Neural cell (in vitro differentiated cells): Measurements from ENCODE around the gene CMBL. TPM values are rescaled to one million over a fixed set of nuclear protein-coding genes. Genes with fewer than 3 reads are reported as not detected.

ENCODE experiments used
- H2AFZ ChIP-seq: fragments of 200-600, 300-800 bp; sonication (generic), shearing (Covaris generic); 2 replicates; pipeline ENCODE4 v1.6.0; 2014; ENCODE audit warnings: low read depth, mild to moderate bottlenecking, antibody characterized with exemption, low read length, moderate library complexity
- H3F3A ChIP-seq: fragments of 200-600 bp; shearing (Covaris generic); 2 replicates; pipeline ENCODE4 v1.6.1; 2016; ENCODE audit warnings: mild to moderate bottlenecking, moderate library complexity, mixed read lengths, antibody characterized with exemption, low read length; ENCODE audit not compliant: insufficient read depth, poor library complexity, severe bottlenecking
- H3K27ac ChIP-seq: fragments of 200-600, 300-800 bp; sonication (generic), shearing (Covaris generic); 2 replicates; pipeline ENCODE4 v1.5.1; 2014; ENCODE audit warnings: mild to moderate bottlenecking, low read length, moderate library complexity
- H3K27me3 ChIP-seq: fragments of 300-800, 200-600 bp; sonication (generic), shearing (Covaris generic); 2 replicates; pipeline ENCODE4 v1.6.0; 2014; ENCODE audit warnings: mild to moderate bottlenecking, low read depth, low read length, moderate library complexity; ENCODE audit not compliant: insufficient read depth
- H3K36me3 ChIP-seq: fragments of 300-800, 200-600 bp; sonication (generic), shearing (Covaris generic); 2 replicates; pipeline ENCODE4 v1.5.1; 2014; ENCODE audit warnings: mild to moderate bottlenecking, antibody characterized with exemption, low read length, moderate library complexity; ENCODE audit not compliant: insufficient read depth
- H3K4me2 ChIP-seq: fragments of 300-800, 200-600 bp; sonication (generic), shearing (Covaris generic); 2 replicates; pipeline ENCODE4 v1.6.0; 2014; ENCODE audit warnings: mild to moderate bottlenecking, low read length
- H3K4me3 ChIP-seq: fragments of 300-800, 200-600 bp; sonication (generic), shearing (Covaris generic); 2 replicates; pipeline ENCODE4 v1.5.1; 2014; ENCODE audit warnings: mild to moderate bottlenecking, low read length, moderate library complexity
- H3K79me2 ChIP-seq: fragments of 200-600 bp; shearing (Covaris generic); replicated peaks from 2 replicates; pipeline ENCODE4 v1.6.0; 2014; ENCODE audit warnings: mild to moderate bottlenecking, low read length, moderate library complexity; ENCODE audit not compliant: insufficient read depth
- H3K9ac ChIP-seq: fragments of 300-800, 200-600 bp; sonication (generic), shearing (Covaris generic); 2 replicates; pipeline ENCODE4 v1.6.1; 2016; ENCODE audit warnings: mild to moderate bottlenecking, low read length, mixed read lengths
- H3K9me2 ChIP-seq: fragments of 200-600 bp; shearing (Covaris generic); 2 replicates; pipeline ENCODE4 v1.6.1; 2016; ENCODE audit warnings: mild to moderate bottlenecking, low read length, mixed read lengths; ENCODE audit not compliant: insufficient read depth
- H3K9me3 ChIP-seq: fragments of 200-600, 300-800 bp; sonication (generic), shearing (Covaris generic); 2 replicates; pipeline ENCODE4 v1.6.1; 2016; ENCODE audit warnings: mild to moderate bottlenecking, mixed run types, low read length, moderate library complexity, mixed read lengths
- H4K20me1 ChIP-seq: fragments of 200-600 bp; shearing (Covaris generic); 2 replicates; pipeline ENCODE4 v1.6.1; 2016; ENCODE audit warnings: mild to moderate bottlenecking, mixed run types; ENCODE audit not compliant: insufficient read depth
- CTCF ChIP-seq: fragments of 450-650 bp; IDR thresholded peaks from 2 replicates; pipeline ENCODE4 v1.5.1; 2014; ENCODE audit warnings: antibody characterized with exemption, mild to moderate bottlenecking, moderate library complexity; ENCODE audit not compliant: poor library complexity, severe bottlenecking
- EP300 ChIP-seq: fragments of 450-650 bp; conservative IDR thresholded peaks from 2 replicates; pipeline ENCODE4 v1.6.1; 2014; ENCODE audit warnings: antibody characterized with exemption, mild to moderate bottlenecking, moderate library complexity; ENCODE audit not compliant: poor library complexity, severe bottlenecking
- EZH2 ChIP-seq: fragments of 200-600, 300-800 bp; shearing (Covaris generic), sonication (generic); IDR thresholded peaks from 2 replicates; pipeline ENCODE4 v1.6.1; 2014; ENCODE audit warnings: antibody characterized with exemption, low read length, borderline replicate concordance, mild to moderate bottlenecking; ENCODE audit not compliant: insufficient read depth, poor library complexity, severe bottlenecking
- MXI1 ChIP-seq: fragments of 450-650 bp; conservative IDR thresholded peaks from 2 replicates; pipeline ENCODE4 v1.6.1; 2014; ENCODE audit warnings: antibody characterized with exemption, mild to moderate bottlenecking; ENCODE audit not compliant: poor library complexity, severe bottlenecking
- POLR2AphosphoS5 ChIP-seq: IDR thresholded peaks from 2 replicates; pipeline ENCODE4 v1.6.1; 2012
- RAD21 ChIP-seq: fragments of 450-650 bp; conservative IDR thresholded peaks from 2 replicates; pipeline ENCODE4 v1.6.1; 2014; ENCODE audit warnings: antibody characterized with exemption, mild to moderate bottlenecking, moderate library complexity
- REST ChIP-seq: IDR thresholded peaks from 2 replicates; pipeline ENCODE4 v1.6.1; 2012; ENCODE audit warnings: borderline replicate concordance
- SMC3 ChIP-seq: fragments of 450-650 bp; conservative IDR thresholded peaks from 2 replicates; pipeline ENCODE4 v1.6.1; 2014; ENCODE audit warnings: antibody characterized with exemption, mild to moderate bottlenecking, moderate library complexity; ENCODE audit not compliant: poor library complexity
- TAF1 ChIP-seq: IDR thresholded peaks from 2 replicates; pipeline ENCODE4 v1.6.1; 2012; ENCODE audit warnings: low read depth
- polyA plus RNA-seq: library from polyadenylated mRNA; depleted of rRNA; stranded (reverse); fragments of >200 nt; gene quantifications from 2 replicates; pipeline ENCODE4 v1.2.3, GENCODE V29; 2014

CMBL gene
- polyA plus RNA-seq, 1 donor from 2014 or later, result 0.58 TPM

GRCh38 chr5:10232386-10232785, 75.3 kb downstream of the CMBL start:
- H3K9ac ChIP-seq, result no peak overlapping the region

GRCh38 chr5:10229306-10230048, 78.2 kb downstream of the CMBL start:
- no peaks in the 10 kb centered on the region for H3F3A ChIP-seq
- H3K27ac ChIP-seq, result peak overlapping the region; percentile 34
- H3K79me2 ChIP-seq, result no peaks in the 10 kb centered on the region
- no peak overlapping the region for H3K4me2 ChIP-seq
- no peak overlapping the region for H3K4me3 ChIP-seq
- H3K27me3 ChIP-seq, result no peaks in the 10 kb centered on the region
- no peak overlapping the region for H3K9ac ChIP-seq
- H3K9me2 ChIP-seq, result no peaks in the 10 kb centered on the region
- H3K9me3 ChIP-seq, result no peaks in the 10 kb centered on the region
- H2AFZ ChIP-seq, result no peak overlapping the region
- H4K20me1 ChIP-seq, result no peaks in the 10 kb centered on the region
- no peaks in the 10 kb centered on the region for H3K36me3 ChIP-seq
- no peak for TF ChIP-seq TAF1
- no peak for TF ChIP-seq POLR2AphosphoS5
- no peak for TF ChIP-seq EP300
- no peak for TF ChIP-seq CTCF
- no peak for TF ChIP-seq MXI1
- TF ChIP-seq RAD21, result no peak
- no peak for TF ChIP-seq SMC3

More at GRCh38 chr5:10232386-10232785, 75.3 kb downstream of the CMBL start:
- Histone ChIP-seq H4K20me1 (no peaks in the 10 kb centered on the region), H3K36me3 (no peaks in the 10 kb centered on the region), H3K27ac (no peak overlapping the region), H3K79me2 (no peaks in the 10 kb centered on the region), H3K27me3 (no peaks in the 10 kb centered on the region), H3F3A (no peaks in the 10 kb centered on the region), H3K9me2 (no peaks in the 10 kb centered on the region), H3K4me2 (no peak overlapping the region), H3K9me3 (no peaks in the 10 kb centered on the region), H3K4me3 (no peak overlapping the region), H2AFZ (no peak overlapping the region)
- TF ChIP-seq RAD21 (no peak), TAF1 (no peak), EZH2 (no peak), EP300 (no peak), SMC3 (no peak), MXI1 (no peak), REST (no peak), POLR2AphosphoS5 (no peak), CTCF (no peak)
